KOPT-K1 (cell line): ENCODE results near the gene DBR1.
"Not testable (repeated sequence)": the region's sequence is repeated elsewhere in the genome, so short reads cannot be mapped to it uniquely, and the experiment has no call there.

Experiments used
- H3K27ac ChIP-seq: fragments of 200-600 bp; sonication (generic); 2 replicates; pipeline ENCODE4 v1.5.1; 2016; ENCODE audit warnings: antibody characterized with exemption, mild to moderate bottlenecking, low read depth, low read length; ENCODE audit not compliant: poor library complexity, severe bottlenecking
- H3K36me3 ChIP-seq: fragments of 200-600 bp; sonication (generic); 2 replicates; pipeline ENCODE4 v1.5.1; 2017; ENCODE audit warnings: antibody characterized with exemption, mild to moderate bottlenecking, low read length, moderate library complexity; ENCODE audit not compliant: insufficient read depth
- H3K9me3 ChIP-seq: fragments of 200-600 bp; sonication (generic); 2 replicates; pipeline ENCODE4 v1.5.1; 2017; ENCODE audit warnings: antibody characterized with exemption, low read length, mild to moderate bottlenecking; ENCODE audit not compliant: insufficient read depth, poor library complexity, severe bottlenecking

The DBR1 gene

GRCh38 chr3:138148503-138148902 is 26.2 kb downstream of the DBR1 start:
- Histone ChIP-seq H3K9me3 (peaks cover 6% of the 10 kb centered on the region), H3K27ac (no peak overlapping the region), H3K36me3 (no peaks in the 10 kb centered on the region)

DNA sequence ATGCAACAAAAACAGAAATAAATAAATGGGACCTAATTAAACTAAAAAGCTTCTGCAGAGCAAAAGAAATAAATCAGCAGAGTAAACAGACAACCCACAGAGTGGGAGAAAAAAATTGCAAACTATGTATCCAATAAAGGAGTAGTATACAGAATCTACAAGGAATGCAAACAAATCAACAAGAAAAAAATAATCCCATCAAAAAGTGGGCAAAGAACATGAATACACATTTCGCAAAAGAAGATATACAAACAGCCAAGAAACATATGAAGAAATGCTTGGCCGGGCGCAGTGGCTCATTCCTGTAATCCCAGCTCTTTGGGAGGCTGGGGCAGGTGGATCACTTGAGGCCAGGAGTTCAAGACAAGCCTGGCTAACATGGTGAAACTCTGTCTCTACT is 32.5 kb downstream of the DBR1 start:
- H3K36me3 ChIP-seq, H3K27ac ChIP-seq, H3K9me3 ChIP-seq: not testable (repeated sequence)

GRCh38 chr3:138140940-138141339 is 33.8 kb downstream of the DBR1 start:
- Histone ChIP-seq H3K9me3 (no peaks in the 10 kb centered on the region), H3K27ac (no peak overlapping the region), H3K36me3 (no peaks in the 10 kb centered on the region)

- no peaks in the 10 kb centered on the region for H3K9me3 ChIP-seq
- H3K27ac ChIP-seq, result no peak overlapping the region
- H3K36me3 ChIP-seq, result no peaks in the 10 kb centered on the region
Measured at GRCh38 chr3:138139691-138140090, 35.0 kb downstream of the DBR1 start.

GRCh38 chr3:138137861-138138260 is 36.9 kb downstream of the DBR1 start:
- H3K27ac ChIP-seq, result no peak overlapping the region
- no peaks in the 10 kb centered on the region for H3K36me3 ChIP-seq
- no peaks in the 10 kb centered on the region for H3K9me3 ChIP-seq

GRCh38 chr3:138136201-138136600 is 38.5 kb downstream of the DBR1 start:
- H3K36me3 ChIP-seq, result no peaks in the 10 kb centered on the region
- no peaks in the 10 kb centered on the region for H3K9me3 ChIP-seq
- no peak overlapping the region for H3K27ac ChIP-seq

- H3K27ac ChIP-seq, result no peak overlapping the region
- no peaks in the 10 kb centered on the region for H3K36me3 ChIP-seq
Measured at GRCh38 chr3:138135833-138136194, 38.9 kb downstream of the DBR1 start.

GRCh38 chr3:138135146-138135832 is 39.4 kb downstream of the DBR1 start:
- H3K36me3 ChIP-seq, result no peaks in the 10 kb centered on the region
- no peak overlapping the region for H3K27ac ChIP-seq
- no peaks in the 10 kb centered on the region for H3K9me3 ChIP-seq

More at GRCh38 chr3:138135833-138136194, 38.9 kb downstream of the DBR1 start:
- no peaks in the 10 kb centered on the region for H3K9me3 ChIP-seq

DNA sequence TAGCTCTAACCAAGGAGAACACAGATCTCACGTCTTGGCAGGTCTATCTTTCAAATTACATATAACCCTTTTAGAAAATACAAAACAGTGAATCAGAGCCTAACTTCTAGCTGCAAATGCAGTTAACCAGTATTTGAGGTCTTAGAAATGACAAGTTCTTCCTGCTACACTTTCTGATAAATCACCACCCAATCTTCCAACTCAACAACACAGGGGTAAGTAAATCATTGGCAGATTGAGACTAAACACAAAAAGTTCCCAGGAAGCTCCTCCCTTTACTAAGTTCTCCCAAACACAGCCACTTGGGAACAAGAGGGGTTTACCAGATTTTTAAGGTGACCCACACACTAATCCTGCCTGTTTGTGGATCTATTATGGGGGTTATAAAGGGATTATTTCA is 42.5 kb downstream of the DBR1 start, which contains the start of gene A4GNT:
A4GNT (minus strand) TSS at position 152 of the 400 bp plus-strand sequence. CDS start 1,134 bp downstream, outside the sequence.
- Histone ChIP-seq H3K36me3 (no peaks in the 10 kb centered on the region), H3K27ac (no peak within 1 kb of the TSS), H3K9me3 (no peaks in the 10 kb centered on the region)

DNA sequence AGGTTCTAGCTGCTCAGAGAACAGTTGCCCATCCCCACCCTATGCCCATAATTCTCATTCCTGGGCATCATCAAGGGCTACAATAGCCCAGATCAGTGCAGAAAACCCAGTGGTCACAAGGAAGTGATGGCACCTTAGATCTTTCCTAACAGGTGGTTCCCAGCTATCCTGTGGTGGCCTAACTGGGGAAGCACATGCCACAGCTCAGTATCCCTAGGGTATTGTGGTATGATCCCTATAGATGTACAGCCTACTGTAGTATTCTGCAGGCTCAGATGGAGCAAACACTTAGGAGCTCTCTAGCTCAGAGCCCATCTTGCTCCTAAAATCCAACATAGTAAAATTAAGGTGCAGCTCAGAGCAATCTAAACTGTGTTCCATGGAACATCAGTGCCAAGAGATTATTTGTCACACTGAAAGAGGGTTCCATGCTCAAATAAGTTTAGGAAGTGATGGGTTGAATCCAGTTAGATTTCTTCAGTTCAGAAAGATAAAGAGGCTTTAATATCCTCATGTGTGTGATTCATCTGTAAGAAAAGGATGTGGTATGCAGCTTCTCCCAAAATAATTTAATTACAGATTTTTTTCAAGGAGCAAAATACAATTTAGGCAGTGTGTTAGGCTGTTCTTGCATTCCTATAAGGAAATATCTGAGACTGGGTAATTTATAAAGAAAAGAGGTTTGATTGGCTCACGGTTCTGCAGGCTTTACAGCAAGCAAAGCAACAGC is 46.9 kb downstream of the DBR1 start:
- Histone ChIP-seq H3K9me3 (peaks cover 9% of the 10 kb centered on the region), H3K36me3 (no peaks in the 10 kb centered on the region), H3K27ac (no peak overlapping the region)

DNA sequence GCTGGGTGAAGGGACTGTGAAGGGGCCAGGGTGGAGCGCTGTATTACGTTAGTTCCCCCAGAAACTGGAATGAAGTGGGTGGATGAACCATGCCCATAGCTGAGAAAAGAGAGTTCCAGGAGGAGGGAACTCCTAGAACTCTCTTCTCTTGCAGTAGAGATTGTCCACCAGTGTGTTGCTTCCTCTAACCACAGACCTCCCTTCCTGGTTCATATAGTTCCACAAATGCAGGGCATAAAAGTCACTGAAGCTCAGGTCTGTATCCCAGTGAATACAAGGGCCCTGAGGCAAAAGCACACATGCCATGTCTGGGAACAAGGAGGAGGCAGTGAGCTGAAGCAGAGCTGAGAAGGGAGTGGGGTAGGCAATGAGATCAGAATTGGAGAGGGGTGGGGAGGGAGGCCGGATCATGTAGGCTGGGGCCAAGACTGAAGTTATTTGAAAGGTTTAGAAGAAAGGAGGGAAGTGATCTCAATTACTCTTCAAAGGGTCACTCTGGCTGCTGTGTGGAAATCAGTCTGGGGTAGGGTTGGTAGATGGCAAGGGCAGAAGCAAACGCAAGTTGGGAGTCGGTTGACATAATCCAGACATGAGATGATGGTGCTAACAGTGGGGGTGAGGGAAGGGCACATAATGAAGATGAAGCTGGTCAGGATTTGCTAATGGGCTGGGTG is 49.0 kb downstream of the DBR1 start:
- no peak overlapping the region for H3K27ac ChIP-seq
- peaks cover 9% of the 10 kb centered on the region for H3K9me3 ChIP-seq
- H3K36me3 ChIP-seq, result no peaks in the 10 kb centered on the region

DNA sequence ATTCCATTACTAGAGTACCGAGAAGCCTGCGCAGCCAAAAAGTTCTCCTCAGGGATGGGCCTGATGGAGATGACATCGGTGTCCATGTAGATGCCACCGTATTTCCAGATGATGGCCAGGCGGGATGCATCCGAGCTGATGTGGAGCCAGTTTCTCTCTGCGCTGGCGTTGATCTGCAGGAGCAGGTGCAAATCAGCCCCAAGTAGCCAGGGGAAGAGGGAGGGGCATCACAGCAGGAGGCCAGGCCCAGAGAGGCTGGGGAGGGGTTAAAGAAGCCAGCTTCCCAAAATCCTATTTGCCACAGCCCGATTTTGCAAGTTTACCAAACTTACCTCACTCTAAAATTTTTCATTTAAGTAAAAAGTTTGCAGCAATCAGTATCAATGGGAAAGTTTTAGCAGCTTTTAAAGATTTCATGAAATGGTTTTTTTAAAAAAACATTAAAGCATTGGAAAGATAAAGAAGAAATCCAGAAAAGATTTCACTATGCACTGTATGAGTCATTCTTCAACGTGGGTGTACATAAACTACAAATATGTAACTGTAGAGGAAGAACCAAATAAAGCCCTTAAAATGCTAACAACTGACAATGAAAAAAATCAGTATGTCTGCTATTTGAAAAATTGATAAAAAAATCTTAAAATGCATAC is 49.9 kb downstream of the DBR1 start:
- H3K36me3 ChIP-seq, result no peaks in the 10 kb centered on the region
- no peak overlapping the region for H3K27ac ChIP-seq
- peaks cover 9% of the 10 kb centered on the region for H3K9me3 ChIP-seq

DNA sequence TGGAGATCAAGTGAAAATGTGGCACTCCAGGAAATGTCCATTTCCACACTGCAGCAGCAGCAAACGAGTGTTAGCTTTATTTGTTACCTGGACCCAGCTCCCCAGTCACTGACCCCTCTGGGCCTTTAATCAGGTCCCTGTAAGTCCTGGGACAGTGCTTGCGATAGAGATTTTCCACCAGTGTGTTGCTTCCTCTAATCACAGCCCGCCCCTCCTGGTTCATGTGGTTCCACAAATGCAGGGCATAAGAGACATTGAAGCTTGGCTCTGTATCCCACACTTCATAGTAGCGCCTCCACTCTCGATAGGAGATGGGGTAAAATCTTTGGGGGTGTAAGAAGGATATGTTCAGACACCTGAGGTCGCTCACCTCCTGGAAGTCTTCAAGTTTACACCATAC is 50.5 kb downstream of the DBR1 start:
- H3K36me3 ChIP-seq, result no peaks in the 10 kb centered on the region
- H3K27ac ChIP-seq, result no peak overlapping the region
- H3K9me3 ChIP-seq, result peaks cover 9% of the 10 kb centered on the region

- no peak overlapping the region for H3K27ac ChIP-seq
- H3K9me3 ChIP-seq, result peaks cover 9% of the 10 kb centered on the region
- no peaks in the 10 kb centered on the region for H3K36me3 ChIP-seq
Measured at GRCh38 chr3:138119423-138119766, 55.3 kb downstream of the DBR1 start.
